Neural cell (in vitro differentiated cells): Measurements from ENCODE around the gene MCTP2. TPM values are rescaled to one million over a fixed set of nuclear protein-coding genes. Genes with fewer than 3 reads are reported as not detected.

Source experiments
- H2AFZ ChIP-seq: fragments of 200-600, 300-800 bp; sonication (generic), shearing (Covaris generic); 2 replicates; pipeline ENCODE4 v1.6.0; 2014; ENCODE audit warnings: low read depth, mild to moderate bottlenecking, antibody characterized with exemption, low read length, moderate library complexity
- H3F3A ChIP-seq: fragments of 200-600 bp; shearing (Covaris generic); 2 replicates; pipeline ENCODE4 v1.6.1; 2016; ENCODE audit warnings: mild to moderate bottlenecking, moderate library complexity, mixed read lengths, antibody characterized with exemption, low read length; ENCODE audit not compliant: insufficient read depth, poor library complexity, severe bottlenecking
- H3K27ac ChIP-seq: fragments of 200-600, 300-800 bp; sonication (generic), shearing (Covaris generic); 2 replicates; pipeline ENCODE4 v1.5.1; 2014; ENCODE audit warnings: mild to moderate bottlenecking, low read length, moderate library complexity
- H3K27me3 ChIP-seq: fragments of 300-800, 200-600 bp; sonication (generic), shearing (Covaris generic); 2 replicates; pipeline ENCODE4 v1.6.0; 2014; ENCODE audit warnings: mild to moderate bottlenecking, low read depth, low read length, moderate library complexity; ENCODE audit not compliant: insufficient read depth
- H3K36me3 ChIP-seq: fragments of 300-800, 200-600 bp; sonication (generic), shearing (Covaris generic); 2 replicates; pipeline ENCODE4 v1.5.1; 2014; ENCODE audit warnings: mild to moderate bottlenecking, antibody characterized with exemption, low read length, moderate library complexity; ENCODE audit not compliant: insufficient read depth
- H3K4me2 ChIP-seq: fragments of 300-800, 200-600 bp; sonication (generic), shearing (Covaris generic); 2 replicates; pipeline ENCODE4 v1.6.0; 2014; ENCODE audit warnings: mild to moderate bottlenecking, low read length
- H3K4me3 ChIP-seq: fragments of 300-800, 200-600 bp; sonication (generic), shearing (Covaris generic); 2 replicates; pipeline ENCODE4 v1.5.1; 2014; ENCODE audit warnings: mild to moderate bottlenecking, low read length, moderate library complexity
- H3K79me2 ChIP-seq: fragments of 200-600 bp; shearing (Covaris generic); replicated peaks from 2 replicates; pipeline ENCODE4 v1.6.0; 2014; ENCODE audit warnings: mild to moderate bottlenecking, low read length, moderate library complexity; ENCODE audit not compliant: insufficient read depth
- H3K9ac ChIP-seq: fragments of 300-800, 200-600 bp; sonication (generic), shearing (Covaris generic); 2 replicates; pipeline ENCODE4 v1.6.1; 2016; ENCODE audit warnings: mild to moderate bottlenecking, low read length, mixed read lengths
- H3K9me2 ChIP-seq: fragments of 200-600 bp; shearing (Covaris generic); 2 replicates; pipeline ENCODE4 v1.6.1; 2016; ENCODE audit warnings: mild to moderate bottlenecking, low read length, mixed read lengths; ENCODE audit not compliant: insufficient read depth
- H3K9me3 ChIP-seq: fragments of 200-600, 300-800 bp; sonication (generic), shearing (Covaris generic); 2 replicates; pipeline ENCODE4 v1.6.1; 2016; ENCODE audit warnings: mild to moderate bottlenecking, mixed run types, low read length, moderate library complexity, mixed read lengths
- H4K20me1 ChIP-seq: fragments of 200-600 bp; shearing (Covaris generic); 2 replicates; pipeline ENCODE4 v1.6.1; 2016; ENCODE audit warnings: mild to moderate bottlenecking, mixed run types; ENCODE audit not compliant: insufficient read depth
- EP300 ChIP-seq: fragments of 450-650 bp; conservative IDR thresholded peaks from 2 replicates; pipeline ENCODE4 v1.6.1; 2014; ENCODE audit warnings: antibody characterized with exemption, mild to moderate bottlenecking, moderate library complexity; ENCODE audit not compliant: poor library complexity, severe bottlenecking
- EZH2 ChIP-seq: fragments of 200-600, 300-800 bp; shearing (Covaris generic), sonication (generic); IDR thresholded peaks from 2 replicates; pipeline ENCODE4 v1.6.1; 2014; ENCODE audit warnings: antibody characterized with exemption, low read length, borderline replicate concordance, mild to moderate bottlenecking; ENCODE audit not compliant: insufficient read depth, poor library complexity, severe bottlenecking
- MXI1 ChIP-seq: fragments of 450-650 bp; conservative IDR thresholded peaks from 2 replicates; pipeline ENCODE4 v1.6.1; 2014; ENCODE audit warnings: antibody characterized with exemption, mild to moderate bottlenecking; ENCODE audit not compliant: poor library complexity, severe bottlenecking
- POLR2AphosphoS5 ChIP-seq: IDR thresholded peaks from 2 replicates; pipeline ENCODE4 v1.6.1; 2012
- RAD21 ChIP-seq: fragments of 450-650 bp; conservative IDR thresholded peaks from 2 replicates; pipeline ENCODE4 v1.6.1; 2014; ENCODE audit warnings: antibody characterized with exemption, mild to moderate bottlenecking, moderate library complexity
- SMC3 ChIP-seq: fragments of 450-650 bp; conservative IDR thresholded peaks from 2 replicates; pipeline ENCODE4 v1.6.1; 2014; ENCODE audit warnings: antibody characterized with exemption, mild to moderate bottlenecking, moderate library complexity; ENCODE audit not compliant: poor library complexity
- TAF1 ChIP-seq: IDR thresholded peaks from 2 replicates; pipeline ENCODE4 v1.6.1; 2012; ENCODE audit warnings: low read depth
- polyA plus RNA-seq: library from polyadenylated mRNA; depleted of rRNA; stranded (reverse); fragments of >200 nt; gene quantifications from 2 replicates; pipeline ENCODE4 v1.2.3, GENCODE V29; 2014
- TF ChIP-seq, protein P1 (sequence below): fragments of 450-650 bp; IDR thresholded peaks from 2 replicates; pipeline ENCODE4 v1.5.1; 2014; ENCODE audit warnings: antibody characterized with exemption, mild to moderate bottlenecking, moderate library complexity; ENCODE audit not compliant: poor library complexity, severe bottlenecking
- TF ChIP-seq, protein P2 (sequence below): IDR thresholded peaks from 2 replicates; pipeline ENCODE4 v1.6.1; 2012; ENCODE audit warnings: borderline replicate concordance

MCTP2 gene
- polyA plus RNA-seq, 1 donor from 2014 or later: not detected

DNA sequence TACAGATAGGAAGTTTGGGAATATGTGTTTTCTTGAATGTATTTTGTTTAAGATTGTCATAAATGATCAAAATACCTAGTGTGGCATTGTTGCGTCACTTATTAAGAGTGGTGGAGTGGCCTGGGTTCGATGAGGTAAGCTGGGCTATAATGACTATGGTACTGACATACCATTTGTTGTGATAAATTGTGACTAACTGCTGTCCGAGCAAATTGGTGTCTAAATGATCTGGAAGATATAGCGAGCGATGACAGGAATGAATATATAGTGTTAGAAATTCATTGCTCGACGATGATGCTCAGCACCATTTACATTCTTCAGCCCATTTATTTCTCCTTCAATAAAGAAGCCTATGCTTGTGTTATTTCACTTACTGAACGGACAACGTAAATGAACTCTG lies 123.3 kb downstream of the MCTP2 start:
- no peaks in the 10 kb centered on the region for H4K20me1 ChIP-seq
- TF ChIP-seq POLR2AphosphoS5: no peak
- no peak for TF ChIP-seq MXI1
- TF ChIP-seq EP300: no peak
- no peak for TF ChIP-seq RAD21
- no peak for TF ChIP-seq SMC3
- TF ChIP-seq, protein P1, sequence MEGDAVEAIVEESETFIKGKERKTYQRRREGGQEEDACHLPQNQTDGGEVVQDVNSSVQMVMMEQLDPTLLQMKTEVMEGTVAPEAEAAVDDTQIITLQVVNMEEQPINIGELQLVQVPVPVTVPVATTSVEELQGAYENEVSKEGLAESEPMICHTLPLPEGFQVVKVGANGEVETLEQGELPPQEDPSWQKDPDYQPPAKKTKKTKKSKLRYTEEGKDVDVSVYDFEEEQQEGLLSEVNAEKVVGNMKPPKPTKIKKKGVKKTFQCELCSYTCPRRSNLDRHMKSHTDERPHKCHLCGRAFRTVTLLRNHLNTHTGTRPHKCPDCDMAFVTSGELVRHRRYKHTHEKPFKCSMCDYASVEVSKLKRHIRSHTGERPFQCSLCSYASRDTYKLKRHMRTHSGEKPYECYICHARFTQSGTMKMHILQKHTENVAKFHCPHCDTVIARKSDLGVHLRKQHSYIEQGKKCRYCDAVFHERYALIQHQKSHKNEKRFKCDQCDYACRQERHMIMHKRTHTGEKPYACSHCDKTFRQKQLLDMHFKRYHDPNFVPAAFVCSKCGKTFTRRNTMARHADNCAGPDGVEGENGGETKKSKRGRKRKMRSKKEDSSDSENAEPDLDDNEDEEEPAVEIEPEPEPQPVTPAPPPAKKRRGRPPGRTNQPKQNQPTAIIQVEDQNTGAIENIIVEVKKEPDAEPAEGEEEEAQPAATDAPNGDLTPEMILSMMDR: no peak
- no peak for TF ChIP-seq EZH2
- TF ChIP-seq, protein P2, sequence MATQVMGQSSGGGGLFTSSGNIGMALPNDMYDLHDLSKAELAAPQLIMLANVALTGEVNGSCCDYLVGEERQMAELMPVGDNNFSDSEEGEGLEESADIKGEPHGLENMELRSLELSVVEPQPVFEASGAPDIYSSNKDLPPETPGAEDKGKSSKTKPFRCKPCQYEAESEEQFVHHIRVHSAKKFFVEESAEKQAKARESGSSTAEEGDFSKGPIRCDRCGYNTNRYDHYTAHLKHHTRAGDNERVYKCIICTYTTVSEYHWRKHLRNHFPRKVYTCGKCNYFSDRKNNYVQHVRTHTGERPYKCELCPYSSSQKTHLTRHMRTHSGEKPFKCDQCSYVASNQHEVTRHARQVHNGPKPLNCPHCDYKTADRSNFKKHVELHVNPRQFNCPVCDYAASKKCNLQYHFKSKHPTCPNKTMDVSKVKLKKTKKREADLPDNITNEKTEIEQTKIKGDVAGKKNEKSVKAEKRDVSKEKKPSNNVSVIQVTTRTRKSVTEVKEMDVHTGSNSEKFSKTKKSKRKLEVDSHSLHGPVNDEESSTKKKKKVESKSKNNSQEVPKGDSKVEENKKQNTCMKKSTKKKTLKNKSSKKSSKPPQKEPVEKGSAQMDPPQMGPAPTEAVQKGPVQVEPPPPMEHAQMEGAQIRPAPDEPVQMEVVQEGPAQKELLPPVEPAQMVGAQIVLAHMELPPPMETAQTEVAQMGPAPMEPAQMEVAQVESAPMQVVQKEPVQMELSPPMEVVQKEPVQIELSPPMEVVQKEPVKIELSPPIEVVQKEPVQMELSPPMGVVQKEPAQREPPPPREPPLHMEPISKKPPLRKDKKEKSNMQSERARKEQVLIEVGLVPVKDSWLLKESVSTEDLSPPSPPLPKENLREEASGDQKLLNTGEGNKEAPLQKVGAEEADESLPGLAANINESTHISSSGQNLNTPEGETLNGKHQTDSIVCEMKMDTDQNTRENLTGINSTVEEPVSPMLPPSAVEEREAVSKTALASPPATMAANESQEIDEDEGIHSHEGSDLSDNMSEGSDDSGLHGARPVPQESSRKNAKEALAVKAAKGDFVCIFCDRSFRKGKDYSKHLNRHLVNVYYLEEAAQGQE: no peak
- no peak for TF ChIP-seq TAF1
- no peak overlapping the region for H3K9ac ChIP-seq
- H3K27ac ChIP-seq: no peak overlapping the region
- H3F3A ChIP-seq: no peaks in the 10 kb centered on the region
- no peaks in the 10 kb centered on the region for H3K27me3 ChIP-seq
- H3K36me3 ChIP-seq: no peaks in the 10 kb centered on the region
- no peaks in the 10 kb centered on the region for H3K79me2 ChIP-seq
- H3K9me3 ChIP-seq: no peaks in the 10 kb centered on the region
- no peak overlapping the region for H3K4me3 ChIP-seq
- H3K4me2 ChIP-seq: no peak overlapping the region
- H2AFZ ChIP-seq: no peak overlapping the region
- no peaks in the 10 kb centered on the region for H3K9me2 ChIP-seq

DNA sequence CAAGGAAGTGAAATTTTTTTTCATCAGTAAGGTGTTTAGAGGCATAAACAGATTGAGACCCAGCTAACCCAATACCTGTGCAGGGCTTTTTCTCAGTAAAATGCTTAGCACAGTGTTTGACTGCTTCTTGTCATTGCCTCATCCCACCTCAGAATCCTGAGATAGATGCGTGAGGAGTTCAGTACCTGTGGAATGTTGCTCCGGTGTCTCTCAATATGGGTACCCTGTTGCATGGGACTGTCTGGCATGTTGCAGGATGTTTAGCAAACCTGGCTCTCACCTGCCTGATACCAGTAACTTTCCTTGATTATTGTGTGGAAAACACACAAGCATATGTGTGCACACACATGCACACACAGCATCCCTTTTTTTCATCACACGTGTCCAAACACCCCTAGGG lies 128.4 kb downstream of the MCTP2 start:
- no peaks in the 10 kb centered on the region for H3K9me2 ChIP-seq
- H3F3A ChIP-seq: no peaks in the 10 kb centered on the region
- no peak overlapping the region for H3K4me3 ChIP-seq
- H3K9ac ChIP-seq: no peak overlapping the region
- H3K36me3 ChIP-seq: no peaks in the 10 kb centered on the region
- H2AFZ ChIP-seq: no peak overlapping the region
- no peaks in the 10 kb centered on the region for H3K27me3 ChIP-seq
- H3K79me2 ChIP-seq: no peaks in the 10 kb centered on the region
- no peak overlapping the region for H3K27ac ChIP-seq
- H3K4me2 ChIP-seq: no peak overlapping the region
- no peaks in the 10 kb centered on the region for H4K20me1 ChIP-seq
- H3K9me3 ChIP-seq: no peaks in the 10 kb centered on the region
- TF ChIP-seq POLR2AphosphoS5: no peak
- TF ChIP-seq MXI1: no peak
- no peak for TF ChIP-seq EZH2
- TF ChIP-seq TAF1: no peak
- no peak for TF ChIP-seq EP300
- no peak for TF ChIP-seq RAD21
- TF ChIP-seq, protein P1: no peak
